HEK293T (cell line): ENCODE results near the gene C6.

ENCODE experiments used
- CTBP1 ChIP-seq: fragments of 450-650 bp; IDR thresholded peaks from 2 replicates; pipeline ENCODE4 v1.6.1; 2016; ENCODE audit warnings: borderline replicate concordance
- HDGF ChIP-seq: fragments of 450-650 bp; IDR thresholded peaks from 2 replicates; pipeline ENCODE4 v1.6.1; 2017; ENCODE audit warnings: antibody characterized with exemption, borderline replicate concordance
- SP1 ChIP-seq: fragments of 450-650 bp; IDR thresholded peaks from 2 replicates; pipeline ENCODE4 v1.6.1; 2017
- ZNF384 ChIP-seq: fragments of 450-650 bp; IDR thresholded peaks from 2 replicates; pipeline ENCODE4 v1.6.1; 2016

- TF ChIP-seq ZNF384 (no peak), HDGF (no peak), SP1 (no peak), CTBP1 (no peak)
Observed at GRCh38 chr5:41145306-41145705, 68.0 kb downstream of the C6 start.
